ENCODE data around the gene PKNOX2. TPM values are rescaled to one million over a fixed set of nuclear protein-coding genes. Genes with fewer than 3 reads are reported as not detected.

PKNOX2 gene
- total RNA-seq, 4 donors from 2014 or later: 1.5 to 4.6 (median 2.8) TPM

GRCh38 chr11:125446279-125446678, 281.7 kb downstream of the PKNOX2 start:
- intact Hi-C loops (cut with DNase I; ENCODE audit: low total_unique reads): no loop called here
- 93 to 97% methylated on average over 7 of the region's 7 CpGs for WGBS, 2 donors
- TF ChIP-seq POLR2A (IDR thresholded peaks at IDR 0.05): no peak
- no peak for TF ChIP-seq CTCF (IDR thresholded peaks at IDR 0.05)
- DNase-seq (ENCODE audit: low spot score in 2 of 2): no peak
- no peak overlapping the region for H3K4me3 ChIP-seq (ENCODE audit: low read depth, poor library complexity, severe bottlenecking)

- 82 to 85% methylated on average over 6 of the region's 6 CpGs for WGBS, 2 donors
- no peak for DNase-seq (ENCODE audit: low spot score in 2 of 2)
- TF ChIP-seq POLR2A (IDR thresholded peaks at IDR 0.05) (no peak), CTCF (IDR thresholded peaks at IDR 0.05) (no peak)
- H3K4me3 ChIP-seq (ENCODE audit: low read depth, poor library complexity, severe bottlenecking): no peak overlapping the region
- intact Hi-C loops (cut with DNase I; ENCODE audit: low total_unique reads): no loop called here
Observed at GRCh38 chr11:125447721-125448120, 283.2 kb downstream of the PKNOX2 start.

- TF ChIP-seq CTCF (IDR thresholded peaks at IDR 0.05) (no peak), POLR2A (IDR thresholded peaks at IDR 0.05) (no peak)
- WGBS, 2 donors: 75 to 80% methylated on average over 3 of the region's 3 CpGs
- no peak for DNase-seq (ENCODE audit: low spot score in 2 of 2)
- intact Hi-C loops (cut with DNase I; ENCODE audit: low total_unique reads): no loop called here
- H3K4me3 ChIP-seq (ENCODE audit: low read depth, poor library complexity, severe bottlenecking): no peak overlapping the region
Observed at GRCh38 chr11:125448136-125448535, 283.6 kb downstream of the PKNOX2 start.

GRCh38 chr11:125449565-125449964, 285.0 kb downstream of the PKNOX2 start:
- 87 to 91% methylated on average over 2 of the region's 2 CpGs for WGBS, 2 donors
- peak in 1 of 2 donors; percentile 48 for DNase-seq (ENCODE audit: low spot score in 2 of 2)
- no peak overlapping the region for H3K4me3 ChIP-seq (ENCODE audit: low read depth, poor library complexity, severe bottlenecking)
- intact Hi-C loops (cut with DNase I; ENCODE audit: low total_unique reads): no loop called here
- no peak for TF ChIP-seq CTCF (IDR thresholded peaks at IDR 0.05)

- intact Hi-C loops (cut with DNase I; ENCODE audit: low total_unique reads): no loop called here
- DNase-seq (ENCODE audit: low spot score in 2 of 2): peak; percentile 44 to 88
- TF ChIP-seq CTCF (IDR thresholded peaks at IDR 0.05): no peak
- no peak for TF ChIP-seq POLR2A (IDR thresholded peaks at IDR 0.05)
- WGBS, 2 donors: 20 to 25% methylated on average over 10 of the region's 10 CpGs
- H3K4me3 ChIP-seq (ENCODE audit: low read depth, poor library complexity, severe bottlenecking): no peak overlapping the region
Observed at GRCh38 chr11:125451400-125452124, 287.0 kb downstream of the PKNOX2 start.

- 82 to 86% methylated on average over 7 of the region's 7 CpGs for WGBS, 2 donors
- TF ChIP-seq POLR2A (IDR thresholded peaks at IDR 0.05) (no peak), CTCF (IDR thresholded peaks at IDR 0.05) (no peak)
- no peak for DNase-seq (ENCODE audit: low spot score in 2 of 2)
- H3K4me3 ChIP-seq (ENCODE audit: low read depth, poor library complexity, severe bottlenecking): no peak overlapping the region
- intact Hi-C loops (cut with DNase I; ENCODE audit: low total_unique reads): no loop called here
Observed at GRCh38 chr11:125452125-125452470, 287.5 kb downstream of the PKNOX2 start.

Measured in lower leg skin (tissue), 4 donors.